Kidney (tissue), 14 donors: ENCODE data around the gene PSMB11. TPM values are rescaled to one million over a fixed set of nuclear protein-coding genes. Genes with fewer than 3 reads are reported as not detected.

Experiments used
- DNase-seq, 5 donors: peaks; one replicate each; pipeline ENCODE4 v3.0.0-alpha.2; 2013 to 2020
- FAIRE-seq: peaks from 2 replicates; lab custom pipeline; 2012; peaks lifted over from hg19 to GRCh38; lab: Jason Lieb, UNC
- H3K27ac ChIP-seq, 2 donors: one replicate each; pipeline ENCODE4 v1.7.0; 2013; ENCODE audit warnings: low read depth in 2 of 2, low read length in 2 of 2, inconsistent platforms in 1 of 2
- H3K27me3 ChIP-seq: one replicate; pipeline ENCODE4 v1.7.1; 2013; ENCODE audit warnings: low read length, inconsistent platforms; ENCODE audit not compliant: control insufficient read depth, insufficient read depth
- H3K36me3 ChIP-seq, 3 donors: one replicate each; pipeline versions ENCODE4 v1.7.0 to v1.7.1; 2013; ENCODE audit warnings: low read length in 3 of 3, control low read depth in 1 of 3, inconsistent platforms in 1 of 3; ENCODE audit not compliant: insufficient read depth in 3 of 3, control insufficient read depth in 2 of 3
- H3K4me1 ChIP-seq, 3 donors: one replicate each; pipeline versions ENCODE4 v1.7.0 to v1.7.1; 2013; ENCODE audit warnings: low read length in 3 of 3, inconsistent platforms in 1 of 3, low read depth in 1 of 3; ENCODE audit not compliant: control insufficient read depth in 2 of 3, insufficient read depth in 2 of 3
- H3K4me3 ChIP-seq, 3 donors: one replicate each; pipeline versions ENCODE4 v1.7.0 to v1.8.1; 2013; ENCODE audit warnings: low read length in 3 of 3, control low read depth in 1 of 3, inconsistent platforms in 1 of 3
- H3K9ac ChIP-seq, 3 donors: one replicate each; pipeline versions ENCODE4 v1.7.0 to v1.7.1; 2013; ENCODE audit warnings: low read length in 3 of 3, control low read depth in 1 of 3, inconsistent platforms in 1 of 3
- H3K9me3 ChIP-seq, 3 donors: one replicate each; pipeline versions ENCODE4 v1.7.0 to v1.7.1; 2013; ENCODE audit warnings: low read length in 3 of 3, control low read depth in 1 of 3, inconsistent platforms in 1 of 3; ENCODE audit not compliant: control insufficient read depth in 2 of 3, insufficient read depth in 1 of 3
- CTCF ChIP-seq: IDR thresholded peaks from 3 replicates; pipeline ENCODE4 v1.5.1; 2012; ENCODE audit warnings: mild to moderate bottlenecking, moderate library complexity, borderline replicate concordance; ENCODE audit not compliant: insufficient read depth; ENCODE audit errors: extremely low read depth
- intact Hi-C: fragments of 100-400 bp; cut with DNase I; formaldehyde crosslinking; loops from one replicate; pipeline ENCODE4 v1.11.1; 2022
- polyA plus RNA-seq: library from polyadenylated mRNA; stranded (reverse); fragments of 350-450 nt; fragmentation: Illumina TruSeq; extraction: RNeasy Lipid Tissue Mini Kit (QIAGEN cat#74804); gene quantifications from one replicate; pipeline ENCODE4 v1.2.3, GENCODE V29; 2014; ENCODE audit warnings: low read depth, low replicate concordance; ENCODE audit not compliant: insufficient read depth
- total RNA-seq: library from RNA; stranded (reverse); fragmentation: NEBNext Ultra II Directional; extraction: Animal tissue kit (Norgen Biotek cat#: 25700); gene quantifications from one replicate; pipeline ENCODE4 v1.2.1, GENCODE V29; 2021
- donor health status: control.
- donor health status: control.
- donor health status: control.
- donor health status: control.
- donor health status: control.
- donor health status: DM: yes; HTN: yes; CAD: no.
- donor health status: Normal renal cell carcinoma (clear cell type).

Gene PSMB11
- total and polyA plus RNA-seq, 2 donors from 2014 or later = not detected

GRCh38 chr14:23034498-23035302 is 7.3 kb upstream of the PSMB11 start, which contains the start of gene PSMB5:
Gene PSMB5, minus strand, starts transcription at chr14:23034900. Its CDS starts 19 bp downstream, at chr14:23034881.
- intact Hi-C loops = no loop called here
- Histone ChIP-seq H3K4me1 (peaks cover 0 to 6% (median 6%) of the 10 kb centered on the region in 3 donors), H3K9me3 (no peaks in the 10 kb centered on the region), H3K27ac (peak within 1 kb of the TSS; percentile 98 to 100), H3K36me3 (peaks cover 8 to 14% (median 13%) of the 10 kb centered on the region in 3 donors), H3K4me3 (peak within 1 kb of the TSS; percentile 86 to 99 (median 96)), H3K27me3 (no peaks in the 10 kb centered on the region), H3K9ac (peak within 1 kb of the TSS; percentile 79 to 99 (median 90))
- DNase-seq (peak; percentile 91 to 98 (median 94)), FAIRE-seq (no peak)
- no peak for TF ChIP-seq CTCF

GRCh38 chr14:23035303-23036144 is 6.5 kb upstream of the PSMB11 start:
- peak overlapping the region in 2 of 3 donors; percentile 90 to 99 for H3K9ac ChIP-seq
- peaks cover 0 to 6% (median 6%) of the 10 kb centered on the region in 3 donors for H3K4me1 ChIP-seq
- TF ChIP-seq CTCF = no peak
- H3K36me3 ChIP-seq = peaks cover 8 to 14% (median 13%) of the 10 kb centered on the region in 3 donors
- DNase-seq = no peak
- FAIRE-seq = no peak
- peak overlapping the region; percentile 98 to 100 for H3K27ac ChIP-seq
- no peaks in the 10 kb centered on the region for H3K9me3 ChIP-seq
- peak overlapping the region; percentile 86 to 99 (median 96) for H3K4me3 ChIP-seq
- intact Hi-C loops = no loop called here
- no peaks in the 10 kb centered on the region for H3K27me3 ChIP-seq

GRCh38 chr14:23040100-23040499 is 1.9 kb upstream of the PSMB11 start:
- intact Hi-C loops = no loop called here
- TF ChIP-seq CTCF = no peak
- Histone ChIP-seq H3K9ac (no peak overlapping the region), H3K27me3 (no peaks in the 10 kb centered on the region), H3K27ac (no peak overlapping the region), H3K4me1 (no peaks in the 10 kb centered on the region), H3K36me3 (no peaks in the 10 kb centered on the region), H3K4me3 (no peak overlapping the region), H3K9me3 (no peaks in the 10 kb centered on the region)
- FAIRE-seq (no peak), DNase-seq (no peak)
